A172 (cell line): ENCODE data around the gene FANCC. TPM values are rescaled to one million over a fixed set of nuclear protein-coding genes. Genes with fewer than 3 reads are reported as not detected.

ENCODE experiments used
- DNase-seq: peaks from one replicate; pipeline ENCODE4 v3.0.0-alpha.2; 2015; ENCODE audit warnings: low spot score
- total RNA-seq: library from RNA; depleted of rRNA; stranded (reverse); fragments of >200 nt; shearing (Covaris generic); gene quantifications from 2 replicates; pipeline ENCODE4 v1.2.3, GENCODE V29; 2014

Gene FANCC
- total RNA-seq, 1 experiment from 2014 or later: 18.2 TPM

GRCh38 chr9:95086564-95086955 lies 230.9 kb downstream of the FANCC start:
- DNase-seq: no peak

DNA sequence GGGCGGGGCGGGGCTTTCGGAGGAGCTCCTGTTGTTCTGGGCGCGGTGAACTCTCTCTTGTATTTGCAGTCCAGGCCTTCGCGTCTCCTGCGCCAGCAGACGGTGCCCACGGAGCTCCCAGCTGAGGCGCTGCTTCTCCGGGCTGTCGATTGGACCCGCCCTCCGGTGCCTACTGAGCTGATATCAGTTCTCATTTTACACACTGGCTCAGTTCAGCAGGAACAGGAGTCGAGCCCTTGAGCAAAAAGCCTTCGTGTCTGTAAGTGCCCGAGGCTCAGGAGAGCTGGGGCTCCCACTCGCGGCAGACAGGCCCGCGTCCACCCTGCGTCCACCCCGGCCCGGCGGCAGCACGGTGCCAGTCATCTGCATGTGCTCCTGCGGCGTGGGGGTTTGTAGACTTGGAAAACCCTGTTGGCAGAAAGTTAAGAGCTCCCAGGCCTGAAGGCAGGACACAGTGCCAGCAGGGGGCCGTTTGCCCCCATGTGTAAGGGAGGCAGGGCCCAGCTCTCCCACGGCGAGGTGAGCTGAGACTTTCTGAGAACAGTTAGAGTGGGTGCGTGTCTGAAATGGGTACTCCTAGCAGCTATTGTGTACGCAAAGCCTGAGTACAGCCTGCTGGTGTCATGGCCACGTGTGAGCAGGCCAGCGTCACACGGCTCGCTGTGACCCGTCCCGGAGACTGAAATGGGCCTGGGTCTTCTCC lies 231.5 kb downstream of the FANCC start:
- no peak for DNase-seq

GRCh38 chr9:95085036-95085770 lies 232.3 kb downstream of the FANCC start:
- DNase-seq: peak; percentile 10

- no peak for DNase-seq
Measured at GRCh38 chr9:95084254-95084934, 233.1 kb downstream of the FANCC start.

DNA sequence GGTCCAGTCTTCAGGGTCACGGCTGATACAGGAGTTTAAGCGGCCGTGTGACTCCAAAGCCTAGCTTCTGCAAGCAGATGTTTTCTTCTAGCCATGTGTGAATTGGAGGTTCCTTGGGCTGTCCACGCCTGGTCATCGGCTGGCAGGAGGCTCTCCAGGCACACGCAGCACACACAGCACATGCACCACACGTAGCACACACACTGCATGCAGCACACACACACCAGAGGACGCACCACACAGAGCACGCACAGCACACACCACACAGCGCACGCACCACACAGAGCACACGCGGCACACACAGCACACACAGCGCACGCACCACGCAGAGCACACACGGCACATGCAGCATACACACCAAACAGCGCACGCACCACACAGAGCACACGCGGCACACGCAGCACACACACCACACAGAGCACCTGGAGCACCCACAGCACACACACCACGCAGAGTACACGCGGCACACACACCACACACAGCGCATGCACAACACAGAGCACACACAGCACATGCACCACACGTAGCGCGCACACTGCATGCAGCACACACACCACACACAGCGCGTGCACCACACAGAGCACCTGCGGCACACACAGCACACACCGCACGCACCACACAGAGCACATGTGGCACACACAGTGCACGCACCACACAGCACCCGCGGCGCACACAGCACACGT lies 234.3 kb downstream of the FANCC start:
- no peak for DNase-seq

DNA sequence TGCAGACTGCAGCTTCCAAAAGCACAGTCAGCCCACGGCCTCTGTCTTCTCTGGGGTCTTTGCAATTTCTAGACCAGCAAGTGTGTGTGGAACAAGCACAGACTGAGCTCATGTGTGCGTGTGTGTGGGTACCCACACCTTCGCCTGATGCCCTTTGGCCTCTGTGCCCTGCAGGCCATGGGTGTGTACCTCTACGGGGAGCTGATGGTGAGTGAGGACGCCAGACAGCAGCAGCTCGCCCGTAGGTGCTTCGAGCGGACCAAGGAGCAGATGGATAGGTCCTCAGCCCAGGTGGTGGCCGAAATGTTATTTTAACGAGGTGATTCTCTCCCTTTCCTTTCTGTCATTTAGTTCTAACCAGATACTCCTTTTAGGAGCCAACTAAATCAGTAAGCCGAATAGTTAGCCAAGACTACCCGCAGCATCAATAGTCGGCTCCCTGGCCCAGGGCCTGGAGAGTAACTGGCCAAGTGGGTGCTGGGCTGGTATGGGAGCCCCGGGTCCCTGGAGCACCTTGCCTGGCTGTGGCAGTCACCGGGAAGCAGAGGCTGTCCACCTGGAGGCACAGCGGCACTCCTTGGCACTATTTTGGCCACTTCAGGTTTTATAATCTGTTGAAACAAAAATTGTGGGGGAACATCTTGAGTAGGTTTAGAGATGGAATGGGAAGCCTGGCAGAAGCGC lies 235.0 kb downstream of the FANCC start:
- DNase-seq: no peak

DNA sequence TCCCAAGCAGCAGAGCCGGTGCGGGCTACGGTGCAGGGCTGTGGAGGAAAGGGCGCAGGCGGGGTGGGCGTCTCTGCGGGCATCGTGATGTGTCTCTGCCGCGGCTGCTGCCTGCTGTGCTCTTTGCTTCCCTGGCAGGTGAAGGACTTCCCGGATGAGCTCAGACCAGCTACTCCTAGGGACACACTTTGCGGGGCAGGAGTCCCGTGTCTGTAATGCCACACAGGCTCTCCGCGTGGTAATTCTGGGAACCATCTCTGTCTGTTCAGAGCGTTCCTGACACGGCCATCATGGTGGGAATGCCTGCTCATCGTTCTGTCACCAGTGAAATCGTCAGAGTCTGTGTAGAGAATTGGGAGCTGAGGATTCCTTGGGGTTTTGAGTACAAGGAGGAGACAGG lies 235.5 kb downstream of the FANCC start:
- DNase-seq: no peak

GRCh38 chr9:95080961-95081647 lies 236.4 kb downstream of the FANCC start:
- DNase-seq: no peak

- no peak for DNase-seq
Measured at GRCh38 chr9:95079461-95079860, 238.0 kb downstream of the FANCC start.

DNA sequence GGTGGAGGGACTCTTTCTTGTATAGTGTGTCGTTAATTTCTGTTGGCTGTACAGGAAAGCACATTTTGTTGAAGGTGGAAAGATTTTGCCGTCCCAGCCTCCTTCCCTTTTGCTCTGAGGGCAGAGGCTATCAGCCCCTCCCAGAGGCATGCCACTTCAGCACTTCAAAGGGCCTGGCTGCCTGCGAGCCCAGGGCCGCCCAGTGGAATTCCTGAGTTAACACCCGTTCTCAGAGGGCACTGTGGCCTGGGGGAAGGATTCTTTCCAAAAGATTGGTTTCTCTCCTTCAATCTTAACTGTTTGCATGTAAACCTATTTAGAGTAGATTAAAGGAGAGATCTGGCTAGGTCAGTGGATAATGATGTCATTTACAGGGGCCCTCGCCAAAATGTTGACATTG lies 238.6 kb downstream of the FANCC start:
- DNase-seq: no peak

- DNase-seq: no peak
Measured at GRCh38 chr9:95078511-95078910, 239.0 kb downstream of the FANCC start.

DNA sequence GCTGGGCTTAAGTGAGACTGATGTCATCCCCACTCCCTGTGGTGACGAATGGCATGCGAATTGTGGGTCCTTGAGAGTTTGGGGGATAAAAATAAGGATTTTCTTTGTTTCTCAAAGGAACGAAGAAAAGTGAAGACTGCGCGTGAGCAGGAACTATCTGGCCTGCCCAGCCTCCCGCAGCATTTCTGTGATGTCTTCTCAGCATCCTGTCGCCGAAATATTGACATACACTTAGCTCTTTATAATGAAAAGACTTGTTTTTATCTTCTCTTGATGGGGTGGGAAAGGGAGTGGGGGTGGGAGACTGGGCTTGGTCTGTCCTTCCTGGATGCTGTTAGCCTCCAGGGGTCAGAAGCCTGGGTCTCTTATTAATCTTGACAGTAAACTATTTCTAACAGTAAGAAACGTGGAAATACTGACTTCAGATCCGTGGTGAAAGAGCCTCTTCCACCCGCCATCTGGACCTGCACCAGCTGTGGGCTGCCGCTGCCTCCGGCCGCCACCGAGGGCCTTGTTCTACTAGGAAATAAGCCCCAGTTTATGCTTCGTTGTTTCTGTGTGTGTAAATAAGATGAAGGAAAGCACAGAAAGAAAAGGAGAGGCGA lies 239.6 kb downstream of the FANCC start:
- DNase-seq: no peak

DNA sequence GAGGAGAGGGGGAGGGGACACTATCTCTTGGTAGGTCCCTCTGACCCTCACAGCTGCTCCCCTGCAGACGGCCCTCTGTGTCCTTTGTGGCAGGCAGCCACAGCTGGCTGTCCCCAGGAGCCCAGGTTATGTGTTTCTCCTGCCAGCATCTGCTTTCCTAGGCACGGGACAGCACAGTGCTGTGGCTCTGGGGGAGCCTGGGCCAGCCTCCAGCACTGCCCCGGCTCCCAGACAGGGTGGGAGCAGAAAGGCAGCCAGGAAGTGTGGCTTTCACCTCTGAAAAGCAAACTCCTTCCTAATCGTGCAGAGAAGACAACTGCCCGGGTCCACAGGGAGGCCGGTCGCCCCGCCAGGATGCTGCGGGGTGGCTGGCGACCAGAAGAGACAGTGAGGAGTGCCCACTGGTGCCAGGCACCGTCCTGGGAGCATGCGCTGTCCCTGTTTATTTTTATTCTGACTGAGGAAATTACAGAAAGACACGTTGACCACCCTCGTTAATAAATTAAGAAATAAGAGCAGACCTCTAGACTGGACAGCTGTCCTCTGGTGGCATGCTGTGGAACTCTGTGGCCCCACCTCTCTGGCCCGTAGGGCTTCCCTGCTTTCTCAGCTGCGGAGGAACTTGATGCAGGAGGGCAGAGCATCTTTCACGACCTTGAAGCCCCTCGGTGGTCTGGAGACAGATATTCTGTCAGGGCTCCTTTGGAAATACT lies 240.3 kb downstream of the FANCC start:
- no peak for DNase-seq

DNA sequence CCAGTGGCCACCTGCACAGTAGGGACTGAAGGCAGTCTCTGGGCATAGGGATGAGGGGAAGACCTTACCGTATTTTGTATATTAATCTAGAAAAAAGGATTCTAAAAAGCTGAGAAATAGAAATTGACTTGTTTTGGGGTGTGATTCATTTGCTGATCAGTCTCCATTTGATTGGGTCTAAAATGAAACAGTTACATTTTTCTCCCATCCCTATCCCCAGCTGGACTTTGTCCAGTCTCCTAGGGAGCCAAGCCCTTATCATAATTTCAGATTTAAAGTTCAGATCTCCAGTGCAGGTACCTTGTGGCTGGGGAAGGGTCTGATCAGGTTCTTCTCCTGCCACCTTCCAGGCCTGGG lies 240.8 kb downstream of the FANCC start:
- DNase-seq: no peak

DNA sequence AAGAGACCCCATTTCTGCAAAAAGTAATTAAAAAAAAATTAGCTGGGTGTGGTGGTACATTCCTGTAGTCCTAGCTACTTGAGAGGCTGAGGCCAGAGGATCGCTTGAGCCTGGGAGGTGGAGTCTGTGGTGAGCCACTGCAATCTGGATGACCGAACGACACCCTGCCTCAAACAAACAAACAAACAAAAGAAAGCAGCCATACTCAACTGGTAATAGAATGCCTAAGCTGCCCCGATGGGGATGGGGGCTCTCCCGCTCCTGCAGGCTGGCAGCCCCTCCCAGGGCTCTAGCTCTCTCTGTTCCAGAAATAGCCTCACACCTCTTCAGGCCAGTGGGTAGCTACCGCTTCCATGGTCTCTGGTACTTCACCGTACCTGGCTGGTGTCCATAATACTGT lies 241.8 kb downstream of the FANCC start:
- no peak for DNase-seq

- no peak for DNase-seq
Measured at GRCh38 chr9:95074632-95075031, 242.9 kb downstream of the FANCC start.

GRCh38 chr9:95073918-95074317 lies 243.6 kb downstream of the FANCC start:
- no peak for DNase-seq

DNA sequence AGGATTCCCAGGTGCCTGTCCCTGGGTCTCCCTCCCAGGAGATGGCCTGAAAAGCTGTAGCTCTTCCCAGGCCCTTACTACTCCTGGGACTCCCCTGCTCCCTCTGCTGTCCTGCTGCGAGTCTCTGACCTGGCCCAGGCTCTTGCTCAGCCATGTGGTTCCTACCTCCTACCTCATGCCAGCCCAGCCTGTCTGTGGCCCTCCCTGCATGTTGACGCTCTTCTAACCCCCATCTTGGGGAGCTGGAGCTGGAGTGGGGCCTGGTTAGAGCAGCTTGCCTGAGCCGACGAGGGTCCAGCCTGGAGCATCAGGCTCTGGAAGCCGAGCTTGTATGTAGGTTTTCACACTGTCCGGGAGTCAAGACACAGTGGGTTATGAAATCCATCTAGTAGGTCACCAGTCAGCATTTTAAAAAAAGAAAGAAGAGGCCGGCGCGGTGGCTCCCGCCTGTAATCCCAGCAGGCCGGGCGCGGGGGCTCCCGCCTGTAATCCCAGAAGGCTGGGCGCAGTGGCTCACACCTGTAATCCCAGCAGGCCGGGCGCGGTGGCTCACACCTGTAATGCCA lies 244.4 kb downstream of the FANCC start:
- no peak for DNase-seq

- no peak for DNase-seq
Measured at GRCh38 chr9:95071925-95072324, 245.6 kb downstream of the FANCC start.

- no peak for DNase-seq
Measured at GRCh38 chr9:95071450-95071849, 246.1 kb downstream of the FANCC start.
